ENCODE measurements around the gene SHISA4. TPM values are rescaled to one million over a fixed set of nuclear protein-coding genes. Genes with fewer than 3 reads are reported as not detected.

SHISA4 gene
- polyA plus RNA-seq, 1 donor: 11.8 TPM

DNA sequence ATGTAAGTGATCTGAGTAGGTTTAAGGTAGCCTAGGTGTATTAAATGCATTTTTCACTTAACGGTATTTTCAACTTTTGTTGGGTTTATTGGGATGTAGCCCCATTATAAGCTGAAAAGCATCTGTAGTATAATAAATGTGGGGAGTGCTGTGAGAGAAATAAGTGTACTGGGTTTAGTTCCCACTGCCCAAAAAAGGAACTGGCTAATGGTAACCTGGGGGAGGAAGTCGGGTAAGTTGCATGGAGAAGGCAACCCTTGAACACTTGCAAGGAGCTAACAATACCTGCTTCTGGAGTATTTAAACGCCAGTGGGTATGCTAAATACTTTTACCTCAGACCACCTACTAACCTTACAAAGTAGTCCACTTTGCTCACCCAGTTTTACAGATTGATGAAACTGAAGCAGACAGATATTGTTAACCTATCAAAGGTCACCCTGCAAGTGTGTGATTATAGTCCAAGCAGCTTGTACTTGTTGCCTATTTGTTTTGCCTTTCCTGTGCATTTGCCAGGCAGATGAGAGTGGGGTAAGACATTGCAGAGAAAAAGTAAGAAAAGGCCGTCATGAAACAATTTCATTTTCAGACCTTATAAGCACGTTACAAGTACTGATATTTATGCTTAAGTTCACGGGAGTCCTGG lies 7.6 kb upstream of the SHISA4 start:
- DNase-seq: no peak

DNA sequence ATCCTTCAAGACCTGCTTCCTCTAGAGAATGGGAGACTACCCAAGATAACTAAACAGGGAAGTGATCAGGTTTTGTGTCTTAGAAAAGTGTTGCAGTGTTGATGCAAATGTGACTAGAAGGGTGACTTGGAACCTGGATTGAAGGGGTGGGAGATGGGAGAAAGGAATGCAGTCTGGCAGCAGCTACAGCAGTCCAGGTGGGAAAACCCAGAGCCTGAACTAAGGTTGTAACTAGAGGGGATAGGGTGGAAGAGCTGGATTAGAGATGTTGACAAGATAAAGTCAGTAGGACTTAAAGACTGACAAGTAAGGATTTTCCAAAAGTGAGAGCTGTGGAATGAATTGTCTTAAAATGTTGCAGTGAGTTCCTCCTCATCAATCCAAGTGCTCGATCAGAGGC lies 7.1 kb upstream of the SHISA4 start:
- DNase-seq: no peak

DNA sequence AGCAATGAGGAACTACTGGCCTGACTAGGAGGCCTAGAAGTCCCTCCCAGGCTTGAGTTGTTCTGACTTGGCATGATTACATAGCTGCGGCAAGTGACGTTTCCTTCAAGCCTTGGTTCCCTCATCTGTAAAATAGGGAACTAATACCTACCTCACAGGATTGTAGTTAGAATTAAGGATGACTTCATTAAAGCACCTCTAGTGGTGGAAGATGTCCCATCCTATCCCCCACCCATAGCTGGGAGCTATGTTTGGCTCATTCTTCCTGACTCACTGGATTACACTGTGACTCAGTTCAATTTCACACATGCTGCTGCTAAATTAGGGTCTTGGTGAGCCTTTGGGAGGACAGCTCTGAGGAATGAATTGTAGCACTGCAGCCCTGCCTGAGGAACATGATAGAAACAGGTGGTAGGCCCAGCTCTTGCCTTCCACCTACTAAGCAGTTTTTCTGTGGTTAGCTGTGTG lies 6.0 kb upstream of the SHISA4 start:
- no peak for DNase-seq

DNA sequence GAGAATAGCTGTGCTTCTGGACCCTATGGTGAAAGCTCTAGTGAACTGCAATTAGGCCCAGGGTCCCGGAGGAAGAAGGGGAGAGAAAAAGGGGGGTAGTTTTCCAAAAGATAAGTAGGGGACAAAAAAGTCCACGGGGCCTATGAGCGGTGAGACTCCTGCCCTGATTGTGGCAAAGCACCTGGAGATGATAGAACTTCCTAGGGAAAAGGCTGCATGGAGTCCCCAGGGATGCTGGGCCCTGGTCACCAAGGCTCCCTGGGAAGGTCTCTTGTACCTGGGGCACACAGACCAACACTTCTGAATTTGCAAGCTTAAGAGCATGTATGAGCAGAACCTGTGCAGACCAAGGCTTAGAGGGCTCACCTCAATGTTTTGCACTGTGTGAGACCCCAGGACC lies 5.4 kb upstream of the SHISA4 start:
- no peak for DNase-seq

DNA sequence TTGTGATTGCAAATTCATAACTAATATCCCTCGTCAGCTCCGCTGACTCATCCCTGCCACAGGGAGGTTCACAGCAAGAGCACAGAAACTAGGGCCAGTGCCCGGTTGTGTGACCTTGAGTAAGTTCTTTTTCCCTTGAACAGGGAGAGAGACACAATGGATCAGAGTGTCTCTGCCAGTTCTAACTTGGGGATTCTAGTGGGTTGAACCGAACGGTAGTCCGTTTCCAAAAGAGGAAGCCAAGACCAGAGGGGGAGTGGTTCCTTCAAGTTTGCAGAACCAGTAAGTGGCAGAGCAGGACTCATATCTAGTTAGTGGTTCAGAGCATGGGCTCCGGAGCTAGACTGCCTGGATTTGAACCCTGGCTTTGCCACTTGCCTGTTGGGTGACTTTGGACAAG lies 4.9 kb upstream of the SHISA4 start:
- DNase-seq: no peak

DNA sequence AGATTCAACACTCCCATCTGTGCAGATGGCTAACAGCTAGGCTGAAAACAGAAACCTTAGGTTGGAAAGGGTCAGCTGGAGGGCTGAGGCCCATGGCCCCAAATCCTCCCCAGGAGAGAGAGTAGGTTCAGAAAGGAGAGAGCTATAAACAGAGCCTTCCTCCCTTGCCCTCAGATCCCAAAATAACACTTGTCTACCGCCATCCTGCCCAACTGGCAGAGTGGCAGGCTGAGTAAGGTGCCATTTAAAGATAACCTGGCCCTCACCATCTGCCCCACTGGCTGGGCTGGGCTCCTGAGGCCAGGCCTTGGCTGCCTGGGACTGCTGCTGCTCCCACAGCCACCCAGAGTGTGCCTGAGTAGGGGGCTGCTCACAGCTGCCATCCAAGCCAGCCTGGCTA lies 4.3 kb upstream of the SHISA4 start:
- DNase-seq: no peak

DNA sequence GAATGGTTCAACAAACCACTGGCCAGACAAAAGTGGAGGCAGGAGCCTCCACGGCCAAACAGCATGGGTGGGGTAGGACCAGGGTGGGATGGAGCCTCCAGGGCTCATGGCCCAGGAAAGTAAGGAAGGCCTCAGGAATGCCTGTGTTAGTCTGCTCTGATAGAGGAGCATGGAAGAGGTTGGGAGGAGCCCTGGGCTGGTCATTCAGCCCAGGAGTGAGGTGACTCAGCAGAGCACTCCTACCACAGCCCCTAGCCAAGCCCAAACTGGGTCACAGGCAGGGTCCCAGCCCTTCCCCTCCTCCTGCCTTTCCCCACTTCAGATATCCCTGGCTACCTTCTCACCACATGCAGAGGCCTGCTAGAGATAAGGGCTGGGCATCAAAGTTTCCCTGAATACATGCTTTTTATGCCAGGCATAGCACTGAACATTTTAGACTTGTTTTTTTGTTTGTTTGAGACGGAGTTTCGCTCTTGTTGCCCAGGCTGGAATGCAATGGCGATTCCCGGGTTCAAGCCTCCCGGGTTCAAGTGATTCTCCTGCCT lies 3.1 kb upstream of the SHISA4 start:
- DNase-seq: no peak

DNA sequence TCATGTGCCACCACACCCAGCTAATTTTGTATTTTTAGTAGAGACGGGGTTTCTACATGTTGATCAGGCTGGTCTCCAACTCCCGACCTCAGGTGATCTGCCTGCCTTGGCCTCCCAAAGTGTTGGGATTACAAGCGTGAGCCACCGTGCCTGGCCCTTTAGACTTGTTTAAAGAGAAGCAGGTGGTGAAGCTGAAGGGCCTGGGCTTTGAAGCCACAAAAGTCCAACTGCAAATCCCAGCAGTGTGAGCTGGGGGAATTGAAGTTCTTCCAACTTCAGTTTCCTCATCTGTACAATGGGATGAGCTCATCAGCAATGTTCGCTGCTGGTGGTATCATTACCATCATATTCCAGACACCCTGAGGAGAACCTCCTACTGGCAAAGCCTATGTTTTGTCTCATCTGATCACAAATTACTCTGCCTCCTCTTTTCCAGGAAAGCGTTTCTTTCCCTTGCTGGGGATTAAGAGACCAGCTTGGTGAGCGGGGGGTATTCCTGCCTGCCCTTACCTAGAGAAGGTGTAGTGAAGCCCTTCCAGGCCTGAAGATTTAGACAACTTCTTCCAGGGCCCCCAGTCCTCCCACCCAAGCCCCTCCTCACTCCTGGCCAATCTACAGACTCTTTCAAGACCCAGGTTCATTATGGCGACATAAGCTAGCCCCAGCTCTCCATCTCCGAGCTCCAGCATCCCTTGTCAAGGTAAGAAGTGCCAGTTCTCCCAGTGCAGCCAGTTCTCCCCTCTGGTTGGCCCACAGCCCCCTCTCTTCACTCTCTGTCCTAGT lies 2.4 kb upstream of the SHISA4 start:
- no peak for DNase-seq

DNA sequence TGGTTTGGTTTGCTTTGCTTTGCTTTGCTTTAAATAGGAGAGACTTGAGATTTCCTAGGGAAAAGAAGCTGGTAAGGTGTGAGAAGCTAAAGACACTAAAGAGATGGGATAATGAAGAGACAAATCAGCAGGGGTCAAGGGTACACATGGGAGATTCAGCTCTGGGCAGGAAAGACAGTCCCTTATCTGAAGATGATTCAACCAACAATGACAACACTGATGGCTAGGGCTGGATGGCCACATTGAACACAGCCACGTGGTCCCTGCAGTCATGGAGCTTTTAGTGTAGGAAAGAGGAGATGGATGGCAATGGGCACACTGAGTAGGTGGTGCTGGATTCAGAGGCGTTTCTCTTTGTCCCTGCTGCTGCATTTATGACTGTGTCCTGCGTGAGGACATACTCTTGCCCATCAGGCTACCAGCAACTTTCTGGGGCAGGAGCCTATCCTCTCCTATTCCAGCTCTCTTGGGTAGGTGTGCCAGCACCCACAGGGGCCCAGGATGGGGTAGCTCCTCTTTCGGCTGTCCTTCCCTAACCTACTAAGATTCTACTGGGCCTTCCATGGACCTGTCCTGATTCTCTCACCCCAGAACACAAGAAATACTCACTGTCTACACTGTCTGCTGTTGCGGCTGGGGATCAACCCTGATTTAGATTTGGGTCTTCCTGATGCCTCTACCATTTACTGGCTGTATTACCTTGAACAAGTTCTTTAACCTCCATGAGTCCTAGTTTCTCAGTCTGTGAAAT lies 1.4 kb upstream of the SHISA4 start:
- no peak for DNase-seq

DNA sequence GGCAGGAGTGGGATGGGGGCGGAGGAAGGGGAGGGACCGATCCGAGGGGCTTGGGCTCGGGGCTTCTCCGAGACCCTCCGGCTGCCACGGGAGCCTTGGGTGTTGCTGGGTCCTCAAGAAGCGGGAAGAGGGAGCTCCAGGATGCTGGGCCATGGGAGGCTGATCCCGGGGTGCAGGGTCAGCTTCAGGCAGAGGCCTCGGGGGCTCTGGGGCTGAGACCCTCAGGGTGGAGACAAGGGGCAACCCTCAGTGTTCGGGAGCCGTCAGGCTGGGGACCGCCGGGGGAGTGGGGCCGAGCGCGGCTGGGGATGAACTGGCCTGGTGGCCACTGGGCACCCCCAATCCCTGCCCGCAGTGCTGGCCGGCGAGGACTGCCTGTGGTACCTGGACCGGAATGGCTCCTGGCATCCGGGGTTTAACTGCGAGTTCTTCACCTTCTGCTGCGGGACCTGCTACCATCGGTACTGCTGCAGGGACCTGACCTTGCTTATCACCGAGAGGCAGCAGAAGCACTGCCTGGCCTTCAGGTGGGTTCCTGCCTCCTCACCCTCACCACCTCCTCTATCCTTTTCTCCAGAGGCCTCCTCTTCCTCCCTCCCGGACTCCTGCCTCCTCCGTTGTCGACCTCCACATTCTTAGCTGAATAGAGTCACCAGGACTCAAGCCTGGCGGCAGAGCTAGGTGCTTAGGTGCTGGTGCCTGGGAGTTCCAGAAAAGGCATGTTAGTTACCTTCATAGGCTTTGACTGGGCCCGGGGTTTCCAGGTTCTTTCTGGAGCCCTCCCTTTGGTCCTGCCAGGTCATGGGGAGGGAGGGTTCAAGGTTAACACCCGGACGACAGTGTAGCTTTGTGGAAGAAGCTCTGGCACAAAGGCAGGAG lies 631 bp downstream of the SHISA4 start:
- no peak for DNase-seq

DNA sequence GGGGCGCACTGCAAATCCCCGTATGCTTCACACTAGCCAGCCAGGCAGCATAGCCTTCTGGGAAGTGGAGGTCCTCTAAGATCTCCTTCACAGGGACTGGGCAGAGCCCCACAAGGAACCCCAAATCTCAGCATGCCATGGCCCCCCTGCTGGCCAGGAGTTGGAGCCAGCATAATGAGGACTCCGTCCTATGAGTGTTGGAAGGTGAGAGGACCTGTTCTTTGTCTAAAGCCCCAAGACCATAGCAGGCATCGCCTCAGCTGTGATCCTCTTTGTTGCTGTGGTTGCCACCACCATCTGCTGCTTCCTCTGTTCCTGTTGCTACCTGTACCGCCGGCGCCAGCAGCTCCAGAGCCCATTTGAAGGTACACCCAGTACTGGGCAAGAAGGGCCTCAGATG lies 1.5 kb downstream of the SHISA4 start:
- DNase-seq: no peak

DNA sequence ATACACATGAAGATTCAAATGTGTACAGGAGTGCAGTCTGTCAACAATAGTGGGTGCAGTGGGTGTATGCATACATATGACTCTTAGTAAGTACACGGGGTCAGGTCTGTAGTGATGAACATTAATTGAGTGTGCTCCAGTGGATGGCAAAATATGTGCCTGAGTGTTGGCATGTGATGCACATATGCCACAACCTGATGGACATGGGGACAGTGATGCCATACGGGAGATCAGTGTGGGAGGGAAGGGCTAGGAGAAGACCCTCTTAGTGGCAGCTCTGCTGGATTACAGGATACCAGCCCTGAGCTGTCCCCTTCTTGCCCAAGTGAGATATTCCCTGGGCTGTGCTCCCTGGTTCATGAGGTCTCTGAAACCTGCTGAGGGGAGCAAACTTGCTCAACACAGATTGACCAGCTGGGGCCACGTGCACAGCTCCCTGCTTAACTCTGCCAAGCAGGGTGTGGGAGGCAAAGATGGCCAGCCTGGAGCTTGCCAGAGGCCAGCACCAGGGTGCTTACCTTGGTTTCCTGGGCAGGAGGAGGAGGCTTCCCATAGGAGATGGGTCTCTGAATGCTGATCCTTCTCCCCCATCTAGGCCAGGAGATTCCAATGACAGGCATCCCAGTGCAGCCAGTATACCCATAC lies 2.2 kb downstream of the SHISA4 start:
- no peak for DNase-seq

DNA sequence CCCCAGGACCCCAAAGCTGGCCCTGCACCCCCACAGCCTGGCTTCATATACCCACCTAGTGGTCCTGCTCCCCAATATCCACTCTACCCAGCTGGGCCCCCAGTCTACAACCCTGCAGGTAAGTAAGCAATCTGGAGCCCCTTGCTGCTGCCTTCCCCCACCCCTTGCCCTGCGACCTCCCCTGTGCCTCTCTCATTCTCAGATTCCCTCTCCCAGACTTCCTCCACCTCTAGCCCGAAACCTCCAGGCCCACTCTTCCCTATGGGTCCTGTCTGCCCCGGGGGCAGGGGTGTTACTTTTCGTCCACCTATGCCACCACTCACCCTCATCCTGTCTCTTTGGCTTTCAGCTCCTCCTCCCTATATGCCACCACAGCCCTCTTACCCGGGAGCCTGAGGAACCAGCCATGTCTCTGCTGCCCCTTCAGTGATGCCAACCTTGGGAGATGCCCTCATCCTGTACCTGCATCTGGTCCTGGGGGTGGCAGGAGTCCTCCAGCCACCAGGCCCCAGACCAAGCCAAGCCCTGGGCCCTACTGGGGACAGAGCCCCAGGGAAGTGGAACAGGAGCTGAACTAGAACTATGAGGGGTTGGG lies 2.9 kb downstream of the SHISA4 start:
- DNase-seq: no peak

DNA sequence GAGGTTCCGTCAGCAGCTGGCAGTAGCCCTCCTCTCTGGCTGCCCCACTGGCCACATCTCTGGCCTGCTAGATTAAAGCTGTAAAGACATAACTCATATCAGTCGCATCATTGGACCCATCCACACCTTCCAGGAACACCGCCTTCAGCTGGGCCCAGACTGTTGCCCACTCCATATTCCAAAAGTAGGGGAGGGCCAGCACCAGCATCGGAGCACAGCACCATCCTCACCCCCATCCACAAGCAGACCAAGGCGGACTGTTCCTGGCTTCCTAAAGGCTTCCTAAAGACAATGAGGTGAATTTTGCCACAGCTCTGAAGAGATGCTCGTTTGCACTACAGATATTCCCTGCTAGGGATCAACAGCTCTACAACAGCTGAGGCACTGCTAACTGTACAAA lies 3.5 kb downstream of the SHISA4 start:
- DNase-seq: no peak

DNA sequence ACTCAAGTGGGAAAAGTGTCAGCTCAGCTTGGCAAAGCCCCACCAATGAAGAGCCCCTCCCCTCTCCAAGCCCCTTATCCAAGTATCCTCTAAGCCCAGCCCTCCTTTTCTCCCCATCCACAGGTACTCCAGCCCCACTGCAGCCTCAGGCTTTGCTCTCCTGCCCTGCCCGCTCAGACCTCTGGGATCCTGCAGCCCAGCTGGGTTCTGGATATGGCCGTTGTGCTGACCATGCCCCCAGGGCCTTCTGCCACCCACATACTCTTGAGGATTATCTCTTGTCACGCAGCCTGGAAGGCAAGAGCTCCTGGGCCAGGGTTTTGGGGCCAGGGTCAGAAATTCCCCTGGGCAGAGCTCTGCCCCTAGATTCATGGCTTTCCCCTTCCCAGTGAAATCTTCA lies 4.7 kb downstream of the SHISA4 start:
- DNase-seq: no peak

DNA sequence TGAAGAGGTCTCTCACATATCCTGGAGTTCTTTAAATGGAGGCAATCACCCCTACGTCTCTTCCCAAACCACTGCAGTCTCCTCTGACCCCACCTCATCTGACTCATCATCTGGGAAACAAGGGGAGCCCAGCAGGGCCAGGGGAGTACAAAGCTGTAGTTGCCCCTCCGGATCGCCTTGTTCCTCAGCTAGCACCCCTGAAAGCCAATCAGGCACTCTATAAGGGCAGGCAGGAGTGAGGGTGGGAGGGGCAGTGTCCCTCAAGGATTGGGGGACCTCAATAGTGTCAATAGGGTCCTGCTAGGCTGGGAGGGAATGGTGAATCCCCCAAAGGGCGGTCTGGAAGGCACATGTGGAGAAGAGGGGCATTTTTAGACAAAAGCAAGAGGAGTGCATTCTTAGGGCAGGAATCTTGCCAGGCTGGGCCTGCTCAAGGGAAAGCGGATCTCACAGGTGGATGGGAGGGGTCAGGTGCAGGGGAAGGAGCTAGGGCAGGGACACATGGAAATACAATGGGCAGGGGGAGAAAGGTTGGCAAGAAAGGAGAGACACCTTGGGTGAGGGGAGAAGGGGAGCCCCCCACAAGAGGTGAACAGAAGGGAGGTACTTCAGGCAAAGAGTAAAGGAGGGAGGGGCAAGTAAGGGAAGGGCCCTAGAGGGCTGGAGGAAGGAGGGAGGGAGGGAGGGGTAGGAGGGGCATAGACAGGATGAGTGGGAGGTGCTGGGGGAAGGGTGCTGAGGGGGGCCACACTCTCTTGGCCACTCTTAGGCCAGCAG lies 5.8 kb downstream of the SHISA4 start:
- no peak for DNase-seq

DNA sequence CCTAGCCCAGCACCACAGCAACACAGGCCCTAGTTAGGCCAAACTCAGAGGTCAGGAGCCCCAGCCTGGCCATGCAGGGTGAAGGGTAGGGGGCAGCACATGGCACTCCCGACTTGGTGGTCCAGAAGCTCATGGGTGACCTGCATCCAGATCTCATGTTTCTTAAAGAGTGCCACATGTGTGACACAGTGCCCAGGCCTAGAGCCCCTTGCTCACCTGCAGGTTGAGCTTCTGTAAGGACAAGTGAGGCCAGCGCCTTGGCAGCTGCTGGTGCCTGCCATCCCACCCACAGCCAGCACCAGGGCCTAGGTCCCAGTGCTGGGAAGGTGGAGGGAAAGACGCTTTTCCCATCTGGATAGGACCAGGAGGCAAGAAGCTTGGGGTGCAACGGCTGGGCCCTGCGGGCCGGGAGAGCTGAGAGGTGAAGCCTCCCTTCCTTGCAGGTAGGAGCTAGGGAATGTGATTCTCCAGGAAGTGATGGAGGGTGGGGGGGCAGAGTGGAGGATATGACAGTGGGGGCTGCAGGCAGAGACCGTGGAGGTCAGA lies 6.5 kb downstream of the SHISA4 start:
- no peak for DNase-seq

DNA sequence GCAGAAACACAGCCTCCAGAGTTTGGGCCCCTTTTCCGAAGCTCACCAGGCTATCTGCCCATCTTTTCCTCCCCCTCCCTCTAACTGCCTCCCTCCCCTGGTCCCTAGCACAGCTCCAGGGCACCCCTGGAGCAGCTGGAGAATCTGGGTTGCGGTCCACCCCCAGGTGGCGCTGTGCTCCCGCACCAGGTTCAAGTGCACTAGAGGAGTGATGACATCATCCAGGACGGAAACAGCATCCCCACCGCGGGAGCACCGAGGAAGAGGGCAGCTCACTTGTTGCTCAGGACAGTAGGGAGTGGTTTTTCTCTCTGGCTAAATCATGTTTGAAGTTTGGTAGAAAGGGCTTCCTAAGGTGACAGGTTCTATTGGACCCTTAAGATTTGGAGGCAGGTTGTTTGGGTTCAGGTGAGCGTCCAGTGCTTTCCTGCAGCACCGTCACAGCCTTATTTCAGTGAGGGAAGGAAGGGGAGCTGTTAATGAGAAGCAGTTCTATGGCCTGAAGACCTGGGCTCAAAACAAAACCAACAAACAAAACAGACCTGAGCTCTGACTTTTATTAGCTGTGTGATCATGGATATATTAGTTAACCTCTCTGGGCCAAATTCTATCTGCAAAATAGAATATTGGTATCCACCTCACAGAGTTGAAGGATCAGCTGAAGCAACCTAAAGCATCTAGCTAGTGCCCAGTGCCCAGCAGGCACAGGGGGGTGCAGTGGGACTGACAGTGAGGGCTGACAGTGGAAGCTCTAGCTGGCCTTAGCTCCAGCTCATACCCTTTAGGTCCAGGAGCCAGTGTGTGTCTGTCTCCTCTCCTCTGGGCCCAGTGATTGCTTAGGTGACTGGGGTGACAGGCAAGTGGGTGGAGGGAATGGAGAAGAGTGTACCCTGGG lies 7.5 kb downstream of the SHISA4 start:
- DNase-seq: peak; percentile 84

DNA sequence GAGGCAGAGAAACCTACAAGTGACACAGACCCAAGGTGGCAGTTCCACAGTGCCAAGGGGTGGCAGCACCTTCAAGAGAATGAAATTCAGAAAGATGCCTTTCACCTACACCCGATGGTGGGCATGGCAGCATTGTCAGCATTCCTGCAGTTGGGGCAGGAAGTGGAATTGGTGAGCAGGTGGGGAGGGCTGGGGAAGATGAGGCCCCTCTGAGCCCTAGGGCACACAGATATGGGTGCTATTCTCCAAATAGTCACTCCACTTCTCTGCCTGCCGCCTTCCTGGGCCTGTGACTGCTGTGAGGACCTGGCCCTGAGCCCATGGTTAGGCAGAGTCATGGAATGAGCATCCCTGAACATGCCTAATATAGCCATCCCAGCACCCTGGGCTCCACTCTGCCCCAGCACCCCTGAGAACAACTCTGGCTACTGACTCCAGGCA lies 8.3 kb downstream of the SHISA4 start:
- DNase-seq: no peak
